Epidermal melanocyte (primary cell): Measurements from ENCODE around the gene FGD5.
"Not testable (repeated sequence)": the region's sequence is repeated elsewhere in the genome, so short reads cannot be mapped to it uniquely, and the experiment has no call there.

Experiments used
- DNase-seq: peaks from one replicate; pipeline ENCODE4 v3.0.0; 2011; ENCODE audit warnings: low spot score; ENCODE audit not compliant: insufficient read length

The FGD5 gene

DNA sequence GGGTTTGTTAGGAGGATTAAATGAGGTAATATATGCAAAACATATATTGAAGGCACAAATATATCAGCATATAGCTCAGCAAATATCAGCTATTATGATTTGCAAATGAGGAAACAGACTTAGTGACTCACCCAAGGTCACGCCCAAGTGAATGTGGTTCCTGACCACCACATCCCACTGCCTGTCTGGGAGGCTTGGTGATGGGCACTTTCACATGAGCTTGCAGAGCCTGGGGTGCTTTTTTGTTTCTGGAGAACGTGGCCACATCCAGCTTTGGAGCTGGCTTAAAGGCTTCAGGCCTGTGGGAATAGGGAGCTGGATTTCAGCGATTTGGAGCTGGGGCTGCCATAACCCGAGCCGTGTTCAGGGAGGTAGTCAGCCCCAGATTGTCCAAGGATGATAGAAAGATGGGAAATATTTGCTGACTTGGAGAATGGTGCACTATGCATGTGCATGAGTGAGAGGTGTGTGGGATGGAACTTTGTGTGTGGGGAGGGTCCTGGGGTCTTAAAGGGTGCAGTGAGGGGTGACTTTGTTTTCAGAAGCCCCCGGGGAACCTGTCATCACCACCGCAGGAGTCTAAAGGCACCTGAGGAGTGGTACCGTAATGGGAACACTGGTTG lies 12.0 kb upstream of the FGD5 start:
- no peak for DNase-seq

- no peak for DNase-seq
These were observed 10.7 kb upstream of the FGD5 start for GRCh38 chr3:14808025-14808424.

DNA sequence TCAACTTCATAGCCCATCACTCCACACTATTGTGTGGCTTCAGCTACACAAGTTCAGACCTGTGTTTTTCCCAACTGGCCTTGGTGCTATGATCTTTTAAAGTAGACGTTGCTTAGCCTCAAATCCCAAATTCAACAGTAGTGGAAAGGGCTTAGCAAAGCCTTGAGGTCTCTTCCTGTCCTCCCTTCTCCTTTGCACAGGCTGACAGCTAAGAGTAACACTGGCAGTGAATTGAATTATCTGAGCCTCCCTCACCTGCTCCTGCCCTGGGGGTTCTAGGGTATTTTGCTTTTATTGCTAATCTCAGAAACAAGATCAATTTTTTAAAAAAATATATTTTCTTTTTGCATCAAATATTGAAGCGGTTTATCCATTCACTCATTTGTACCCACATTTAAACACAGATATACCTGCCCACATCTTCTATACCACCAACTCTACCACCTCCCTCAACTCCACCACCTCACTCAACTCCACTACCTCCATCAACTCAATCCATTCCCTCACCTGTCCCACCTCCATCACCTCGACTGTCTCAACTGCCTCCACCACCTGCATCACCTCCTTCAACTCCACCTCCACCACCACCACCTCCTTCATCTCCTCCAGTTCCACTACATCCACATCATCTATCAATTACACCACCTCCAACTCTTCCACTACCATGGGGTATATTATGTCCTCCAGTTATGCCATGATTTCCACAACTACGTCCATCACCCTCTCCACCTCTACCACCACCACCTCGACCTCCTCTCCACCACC lies 10.1 kb upstream of the FGD5 start:
- DNase-seq: no peak

DNA sequence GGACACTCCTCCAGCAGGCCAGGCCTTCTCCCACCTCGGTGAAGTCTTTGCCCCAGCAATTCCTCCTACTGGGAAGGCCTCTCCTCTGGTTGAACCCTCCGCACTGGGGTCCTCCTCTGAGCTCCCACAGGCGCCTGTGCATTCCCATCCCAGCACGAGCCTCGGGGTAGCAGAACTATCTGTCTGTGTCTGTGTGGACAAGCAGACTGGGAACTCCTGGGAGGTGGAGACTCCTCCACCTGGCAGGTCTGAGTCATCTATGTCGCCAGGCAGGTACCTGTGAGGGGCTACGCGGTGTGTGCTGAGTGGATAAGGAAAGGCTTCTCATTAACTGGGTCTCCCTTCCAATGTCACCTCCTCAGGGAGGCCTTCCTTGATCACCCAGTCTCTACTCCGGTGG lies 9.2 kb upstream of the FGD5 start:
- not testable (repeated sequence) for DNase-seq

GRCh38 chr3:14810070-14810791 lies 8.5 kb upstream of the FGD5 start:
- DNase-seq: no peak

- DNase-seq: no peak
These were observed 7.7 kb upstream of the FGD5 start for GRCh38 chr3:14810801-14811661.

DNA sequence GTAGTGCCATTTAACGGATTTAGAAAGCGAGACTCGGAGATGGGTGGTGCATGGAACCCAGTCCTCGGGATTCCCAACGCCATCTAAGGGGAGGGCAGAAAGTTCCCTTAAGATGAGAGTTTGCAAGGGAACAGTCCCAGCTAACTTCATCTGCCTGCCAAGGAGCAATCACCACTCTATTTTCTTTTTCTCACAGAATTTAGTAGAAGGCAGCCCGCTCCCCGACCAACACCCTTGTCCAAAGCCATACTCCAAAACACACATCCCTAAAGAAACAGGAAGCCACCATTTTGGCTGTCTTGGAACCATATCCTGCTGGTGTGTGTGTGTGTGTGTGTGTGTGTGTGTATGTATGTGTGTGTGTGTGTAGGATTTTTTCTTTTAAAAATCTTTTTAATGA lies 7.1 kb upstream of the FGD5 start:
- no peak for DNase-seq

DNA sequence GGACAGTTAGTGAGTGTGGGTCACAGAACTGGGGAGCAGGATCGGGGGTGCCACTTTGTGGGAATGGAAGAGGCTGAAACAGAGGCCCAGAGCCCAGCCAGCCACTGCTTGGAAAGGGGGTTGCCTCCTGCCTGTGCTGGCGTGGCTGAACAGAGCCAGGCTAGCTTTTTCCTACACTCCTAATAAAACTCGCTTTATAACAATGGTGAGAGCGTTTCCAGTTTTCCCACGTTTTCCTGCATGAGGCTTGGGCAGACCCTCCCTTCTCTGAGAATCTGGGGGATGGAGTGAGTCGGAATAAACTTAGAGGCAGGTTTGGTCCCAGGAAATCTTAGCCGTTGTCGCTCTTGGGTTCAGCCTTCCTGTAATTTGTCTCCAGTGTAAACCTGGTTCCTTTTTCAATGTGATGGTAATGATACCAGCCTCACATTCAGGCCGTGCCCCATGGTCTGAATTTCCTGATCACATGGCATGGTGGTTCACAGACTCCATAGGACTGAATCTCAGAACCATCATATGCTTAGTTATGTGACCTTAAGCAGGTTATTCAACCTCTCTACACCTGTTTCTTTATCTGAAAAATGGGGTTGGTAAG lies 6.5 kb upstream of the FGD5 start:
- no peak for DNase-seq

GRCh38 chr3:14814411-14814871 lies 4.3 kb upstream of the FGD5 start:
- no peak for DNase-seq

DNA sequence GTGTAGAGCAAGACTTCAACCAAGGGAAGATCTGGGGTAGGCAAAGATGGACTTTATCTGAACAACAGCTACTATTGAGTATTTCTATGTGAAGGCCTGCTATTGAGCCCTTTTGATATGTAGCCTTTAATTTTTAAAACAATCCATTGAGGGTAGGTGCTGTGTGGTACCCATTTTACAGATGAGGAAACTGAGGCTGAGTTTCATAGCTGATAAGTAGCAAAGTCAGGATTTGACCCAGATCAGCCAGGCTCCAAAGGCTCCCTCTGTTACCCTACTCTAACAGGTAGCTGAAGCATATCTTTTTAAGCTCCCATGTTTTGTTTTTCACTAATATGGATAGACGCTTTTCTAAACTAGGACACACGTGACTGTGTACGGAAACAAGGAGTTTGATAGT lies 2.4 kb upstream of the FGD5 start:
- no peak for DNase-seq

GRCh38 chr3:14819671-14820070 lies 909 bp downstream of the FGD5 start:
- no peak for DNase-seq

GRCh38 chr3:14820156-14820555 lies 1.4 kb downstream of the FGD5 start:
- DNase-seq: no peak

DNA sequence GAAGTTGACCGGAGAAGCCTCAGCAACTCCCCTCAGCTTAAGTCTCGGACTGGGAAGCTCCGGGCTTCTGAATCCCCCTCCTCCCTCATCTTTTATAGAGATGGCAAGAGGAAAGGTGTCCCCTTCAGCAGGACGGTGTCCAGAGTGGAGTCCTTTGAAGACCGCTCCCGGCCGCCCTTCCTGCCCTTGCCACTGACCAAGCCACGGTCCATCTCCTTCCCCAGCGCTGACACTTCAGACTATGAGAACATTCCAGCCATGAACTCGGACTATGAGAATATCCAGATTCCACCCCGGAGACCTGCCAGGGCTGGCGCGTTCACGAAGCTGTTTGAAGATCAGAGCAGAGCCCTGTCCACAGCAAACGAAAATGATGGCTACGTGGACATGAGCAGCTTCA lies 2.4 kb downstream of the FGD5 start:
- no peak for DNase-seq

- DNase-seq: no peak
These were observed 3.4 kb downstream of the FGD5 start for GRCh38 chr3:14822134-14822533.

DNA sequence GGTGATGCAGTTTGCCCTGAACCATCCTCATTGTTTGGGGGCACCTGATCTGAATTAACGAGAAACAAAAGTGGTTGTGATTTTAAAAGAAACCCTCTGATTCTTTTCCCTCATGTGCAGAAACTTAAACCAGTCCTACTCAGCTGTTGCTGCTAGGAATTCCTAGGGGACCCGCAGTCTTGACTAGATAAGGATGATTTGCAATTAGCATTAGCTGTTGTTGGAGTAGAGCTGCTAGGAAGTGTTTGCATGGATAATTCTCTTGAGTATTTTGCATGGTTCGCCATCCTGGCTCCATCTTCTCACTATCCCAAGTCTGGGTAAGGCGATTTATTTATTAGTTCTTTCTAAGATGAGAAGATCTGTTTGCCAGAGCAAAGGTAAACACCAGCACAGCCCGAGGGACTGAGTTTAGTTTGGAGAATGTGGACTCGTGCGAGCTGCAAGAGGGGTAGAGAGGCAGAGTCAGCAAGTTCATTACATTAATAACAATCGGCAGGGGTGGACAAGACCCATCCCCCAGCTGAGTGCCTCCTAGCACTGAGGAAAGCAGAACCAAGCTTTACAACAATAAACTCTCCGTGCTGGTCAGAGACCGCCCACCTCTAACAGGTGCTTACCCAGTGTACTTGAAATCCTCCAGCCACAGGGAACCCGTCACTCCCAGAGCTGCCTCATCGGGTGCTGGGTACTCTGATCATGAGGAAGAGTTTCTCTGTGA lies 4.1 kb downstream of the FGD5 start:
- DNase-seq: no peak

- no peak for DNase-seq
These were observed 4.6 kb downstream of the FGD5 start for GRCh38 chr3:14823393-14823792.

DNA sequence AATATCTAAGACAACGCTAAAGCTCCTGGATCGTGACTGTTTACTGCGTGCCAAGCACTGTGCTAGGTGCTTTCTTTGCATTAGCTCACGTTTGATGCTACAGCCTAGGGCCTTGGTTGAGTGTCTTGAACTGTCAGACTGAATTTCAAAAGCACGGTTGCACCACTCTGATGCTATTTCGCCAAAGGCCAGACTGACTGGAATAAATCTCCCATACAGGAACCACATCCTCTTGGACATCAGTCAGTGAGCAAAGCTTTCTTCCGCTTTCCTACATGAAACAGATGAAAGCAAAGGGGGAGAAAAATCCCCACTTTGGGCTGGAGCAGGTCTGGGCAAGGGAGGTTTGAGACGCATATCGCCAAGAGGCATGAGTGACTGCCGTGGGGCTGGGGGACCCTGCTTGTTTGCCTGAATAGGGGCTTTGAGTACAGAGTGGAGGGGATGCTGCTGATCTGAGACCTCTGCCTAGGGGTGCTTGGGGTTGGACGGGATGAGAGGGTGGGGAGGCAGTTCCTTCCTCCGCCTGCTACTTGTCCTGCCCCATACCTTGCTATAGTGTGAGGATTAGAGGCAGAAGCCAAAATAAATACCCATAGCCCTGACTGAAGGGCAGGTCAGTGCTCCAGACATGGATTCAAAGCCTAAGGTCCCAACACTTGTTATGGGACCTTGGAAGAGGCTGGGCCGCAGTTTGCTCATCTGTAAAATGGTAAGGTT lies 5.3 kb downstream of the FGD5 start:
- DNase-seq: no peak

DNA sequence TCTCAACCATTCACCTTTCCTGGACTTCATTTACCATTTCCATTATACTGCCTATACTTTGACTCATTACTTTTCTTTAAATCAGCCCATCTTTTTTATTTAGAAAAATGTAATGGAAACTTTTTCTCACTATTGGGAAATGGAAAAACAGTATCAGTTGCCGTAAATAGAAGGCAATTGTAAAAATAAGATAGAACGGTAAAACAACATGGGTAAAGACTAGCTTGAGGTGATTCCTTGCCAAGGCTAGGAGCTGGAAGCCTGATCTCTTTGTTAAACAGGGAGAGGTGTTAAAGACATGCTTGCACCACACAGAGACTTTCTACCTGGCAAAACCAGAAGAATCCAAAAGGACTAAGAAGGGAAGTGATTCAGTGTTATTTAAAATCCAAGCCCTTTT lies 5.9 kb downstream of the FGD5 start:
- no peak for DNase-seq

DNA sequence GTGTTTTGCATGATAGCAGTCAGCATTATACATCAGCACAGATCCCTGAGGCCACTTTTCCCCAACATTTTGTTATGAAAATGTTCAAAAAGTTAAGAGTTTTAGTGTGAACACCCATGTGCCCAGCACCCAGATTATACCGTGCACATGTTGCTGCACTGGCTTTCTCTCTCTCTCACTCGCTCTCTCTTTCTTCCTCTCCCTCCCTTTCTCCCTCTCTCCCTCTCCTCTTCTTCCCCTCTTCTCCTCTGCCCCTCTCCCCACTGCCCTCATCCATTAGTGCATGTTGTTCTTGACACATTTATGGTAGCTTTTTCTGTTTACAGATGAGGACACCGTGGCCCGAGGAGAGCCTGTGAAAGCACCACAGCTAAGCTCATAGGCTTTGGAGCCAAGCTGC lies 7.3 kb downstream of the FGD5 start:
- DNase-seq: no peak

- DNase-seq: no peak
These were observed 9.0 kb downstream of the FGD5 start for GRCh38 chr3:14827776-14828175.
